HEK293 (cell line): ENCODE measurements around the gene HTR2C.

Source experiments
- CTCF ChIA-PET: fragments of 350-600 bp; formaldehyde crosslinking; extraction: SDS; loops from one replicate; lab custom pipeline; 2021; ENCODE audit warnings: antibody characterized with exemption; lab: Yijun Ruan, JAX
- POLR2A ChIA-PET: fragments of 300-600 bp; formaldehyde crosslinking; extraction: SDS; loops from one replicate; lab custom pipeline; 2020; ENCODE audit warnings: antibody characterized with exemption, inconsistent platforms; lab: Yijun Ruan, JAX
- H3K27ac ChIP-seq: fragments of 200-500 bp; sonication (Bioruptor generic); 2 replicates; pipeline ENCODE4 v1.5.1; 2014; ENCODE audit warnings: low read depth, low read length, control low read depth, inconsistent platforms; ENCODE audit errors: extremely low read depth
- H3K36me3 ChIP-seq, 2 experiments: fragments of 200-500 bp in 1 of 2; sonication (Bioruptor generic) in 1 of 2; 1 replicate in 1 of 2; 2 replicates in 1 of 2; pipeline ENCODE4 v1.5.1; 2014 to 2017; ENCODE audit warnings: inconsistent platforms in 2 of 2, low read length in 2 of 2; ENCODE audit not compliant: control insufficient read depth in 2 of 2, insufficient read depth in 1 of 2
- H3K4me1 ChIP-seq: fragments of 200-500 bp; sonication (Bioruptor generic); 2 replicates; pipeline ENCODE4 v1.5.1; 2014; ENCODE audit warnings: mild to moderate bottlenecking, low read length, inconsistent platforms; ENCODE audit not compliant: control insufficient read depth, insufficient read depth
- H3K4me3 ChIP-seq: 2 replicates; pipeline ENCODE4 v1.5.1; 2011; ENCODE audit warnings: low read depth, mild to moderate bottlenecking, control low read depth, low read length, moderate library complexity
- H3K9me3 ChIP-seq: fragments of 200-500 bp; sonication (Bioruptor generic); 2 replicates; pipeline ENCODE4 v1.5.1; 2014; ENCODE audit warnings: low read depth, low read length, inconsistent platforms; ENCODE audit not compliant: control insufficient read depth, insufficient read depth
- KLF16 ChIP-seq: fragments of 450-650 bp; formaldehyde crosslinking; IDR thresholded peaks from 2 replicates; pipeline ENCODE4 v1.5.1; 2017; ENCODE audit warnings: missing biosample characterization, missing genetic modification characterization
- MEIS1 ChIP-seq: sonication (generic); formaldehyde crosslinking; IDR thresholded peaks from 2 replicates; pipeline ENCODE4 v1.8.1; 2022; ENCODE audit warnings: missing genetic modification reagents, mild to moderate bottlenecking, borderline replicate concordance
- OSR2 ChIP-seq: fragments of 450-650 bp; formaldehyde crosslinking; IDR thresholded peaks from 2 replicates; pipeline ENCODE4 v1.5.1; 2016; ENCODE audit warnings: missing biosample characterization, missing genetic modification characterization
- REST ChIP-seq: fragments of 450-650 bp; formaldehyde crosslinking; IDR thresholded peaks from 2 replicates; pipeline ENCODE4 v1.5.1; 2016; ENCODE audit warnings: missing biosample characterization, missing genetic modification characterization
- SCRT1 ChIP-seq: fragments of 450-650 bp; formaldehyde crosslinking; IDR thresholded peaks from 2 replicates; pipeline ENCODE4 v1.5.1; 2016; ENCODE audit warnings: missing biosample characterization, missing genetic modification characterization, borderline replicate concordance
- SETDB1 ChIP-seq: IDR thresholded peaks from one replicate; pipeline ENCODE4 v1.6.1; 2017; ENCODE audit warnings: mild to moderate bottlenecking, low read length, moderate library complexity, mixed read lengths; ENCODE audit not compliant: insufficient read length
- ZBTB21 ChIP-seq: fragments of 450-650 bp; formaldehyde crosslinking; IDR thresholded peaks from 2 replicates; pipeline ENCODE4 v1.5.1; 2017; ENCODE audit warnings: missing biosample characterization, missing genetic modification characterization
- ZFP37 ChIP-seq: fragments of 450-650 bp; formaldehyde crosslinking; IDR thresholded peaks from 2 replicates; pipeline ENCODE4 v1.5.1; 2016; ENCODE audit warnings: missing biosample characterization, missing genetic modification characterization
- ZNF138 ChIP-seq: fragments of 450-650 bp; formaldehyde crosslinking; IDR thresholded peaks from 2 replicates; pipeline ENCODE4 v1.5.1; 2016; ENCODE audit warnings: missing biosample characterization, missing genetic modification characterization, borderline replicate concordance
- ZNF140 ChIP-seq: fragments of 450-650 bp; formaldehyde crosslinking; IDR thresholded peaks from 2 replicates; pipeline ENCODE4 v1.5.1; 2016; ENCODE audit warnings: missing biosample characterization, missing genetic modification characterization
- ZNF146 ChIP-seq: fragments of 450-650 bp; formaldehyde crosslinking; IDR thresholded peaks from 2 replicates; pipeline ENCODE4 v1.5.1; 2016; ENCODE audit warnings: missing biosample characterization, missing genetic modification characterization
- ZNF16 ChIP-seq: fragments of 450-650 bp; formaldehyde crosslinking; IDR thresholded peaks from 2 replicates; pipeline ENCODE4 v1.5.1; 2016; ENCODE audit warnings: low read depth, missing biosample characterization, missing genetic modification characterization
- ZNF2 ChIP-seq: fragments of 450-650 bp; formaldehyde crosslinking; IDR thresholded peaks from 2 replicates; pipeline ENCODE4 v1.5.1; 2016; ENCODE audit warnings: missing biosample characterization, missing genetic modification characterization
- ZNF223 ChIP-seq: fragments of 450-650 bp; formaldehyde crosslinking; IDR thresholded peaks from 2 replicates; pipeline ENCODE4 v1.5.1; 2016; ENCODE audit warnings: missing biosample characterization, missing genetic modification characterization
- ZNF280C ChIP-seq: fragments of 450-650 bp; formaldehyde crosslinking; IDR thresholded peaks from 2 replicates; pipeline ENCODE4 v1.5.1; 2016; ENCODE audit warnings: missing biosample characterization, missing genetic modification characterization
- ZNF311 ChIP-seq: fragments of 450-650 bp; formaldehyde crosslinking; IDR thresholded peaks from 2 replicates; pipeline ENCODE4 v1.5.1; 2017; ENCODE audit warnings: missing biosample characterization, missing genetic modification characterization, borderline replicate concordance
- ZNF362 ChIP-seq: fragments of 450-650 bp; formaldehyde crosslinking; IDR thresholded peaks from 2 replicates; pipeline ENCODE4 v1.5.1; 2016; ENCODE audit warnings: missing biosample characterization, missing genetic modification characterization
- ZNF404 ChIP-seq: fragments of 450-650 bp; formaldehyde crosslinking; IDR thresholded peaks from 2 replicates; pipeline ENCODE4 v1.5.1; 2017; ENCODE audit warnings: missing biosample characterization, missing genetic modification characterization
- ZNF433 ChIP-seq: fragments of 450-650 bp; formaldehyde crosslinking; IDR thresholded peaks from 2 replicates; pipeline ENCODE4 v1.5.1; 2016; ENCODE audit warnings: missing biosample characterization, missing genetic modification characterization, low read depth
- ZNF449 ChIP-seq: fragments of 450-650 bp; formaldehyde crosslinking; IDR thresholded peaks from 2 replicates; pipeline ENCODE4 v1.5.1; 2017; ENCODE audit warnings: missing biosample characterization, mild to moderate bottlenecking, missing genetic modification characterization, moderate library complexity
- ZNF473 ChIP-seq: fragments of 450-650 bp; formaldehyde crosslinking; IDR thresholded peaks from 2 replicates; pipeline ENCODE4 v1.5.1; 2017; ENCODE audit warnings: missing biosample characterization, missing genetic modification characterization
- ZNF510 ChIP-seq: fragments of 450-650 bp; formaldehyde crosslinking; IDR thresholded peaks from 2 replicates; pipeline ENCODE4 v1.5.1; 2018; ENCODE audit warnings: mild to moderate bottlenecking, missing genetic modification characterization, missing biosample characterization; ENCODE audit not compliant: insufficient replicate concordance
- ZNF521 ChIP-seq: fragments of 450-650 bp; formaldehyde crosslinking; IDR thresholded peaks from 2 replicates; pipeline ENCODE4 v1.5.1; 2017; ENCODE audit warnings: missing biosample characterization, mild to moderate bottlenecking, missing genetic modification characterization
- ZNF529 ChIP-seq: fragments of 450-650 bp; formaldehyde crosslinking; IDR thresholded peaks from 2 replicates; pipeline ENCODE4 v1.5.1; 2017; ENCODE audit warnings: missing genetic modification characterization, missing biosample characterization; ENCODE audit not compliant: insufficient replicate concordance
- ZNF600 ChIP-seq: fragments of 450-650 bp; formaldehyde crosslinking; IDR thresholded peaks from 2 replicates; pipeline ENCODE4 v1.5.1; 2016; ENCODE audit warnings: missing biosample characterization, missing genetic modification characterization
- ZNF76 ChIP-seq: fragments of 450-650 bp; formaldehyde crosslinking; IDR thresholded peaks from 2 replicates; pipeline ENCODE4; 2016; ENCODE audit warnings: low read depth, missing biosample characterization, missing genetic modification characterization, borderline replicate concordance
- ZSCAN30 ChIP-seq: fragments of 450-650 bp; IDR thresholded peaks from 2 replicates; pipeline ENCODE4 v1.5.1; 2018; ENCODE audit warnings: missing biosample characterization, mild to moderate bottlenecking, missing genetic modification characterization, moderate library complexity

Gene HTR2C

GRCh38 chrX:114580336-114580735 is 3.5 kb upstream of the HTR2C start (continued):
- TF ChIP-seq REST (no peak), SETDB1 (no peak), ZNF529 (no peak), ZNF600 (tag by site-specific recombination) (no peak), ZNF16 (no peak), ZNF223 (tag by site-specific recombination) (no peak), ZNF404 (no peak), KLF16 (no peak)

- no peaks in the 10 kb centered on the region for H3K4me1 ChIP-seq
- H3K36me3 ChIP-seq = no peaks in the 10 kb centered on the region
- no peaks in the 10 kb centered on the region; the same call in 1 of the 2 replicates for H3K9me3 ChIP-seq
- CTCF ChIA-PET = no interaction called here
- H3K27ac ChIP-seq = no peak overlapping the region
- H3K4me3 ChIP-seq = no peak overlapping the region
- POLR2A ChIA-PET = no interaction called here
- TF ChIP-seq ZNF433 (tag by site-specific recombination) (no peak), ZNF473 (tag by site-specific recombination) (no peak), ZNF362 (no peak), ZNF146 (tag by site-specific recombination) (no peak), OSR2 (no peak), ZNF138 (no peak), ZNF521 (no peak), ZNF76 (tag by site-specific recombination) (no peak), SCRT1 (tag by site-specific recombination) (no peak), MEIS1 (CRISPR knock-in tag) (no peak), ZNF2 (tag by site-specific recombination) (no peak), ZNF140 (tag by site-specific recombination) (no peak), ZNF449 (tag by site-specific recombination) (no peak), ZFP37 (tag by site-specific recombination) (no peak), ZSCAN30 (tag by site-specific recombination) (no peak), ZNF510 (tag by site-specific recombination) (no peak), ZNF311 (no peak), ZBTB21 (tag by site-specific recombination) (no peak), ZNF280C (tag by site-specific recombination) (no peak)
Observed at GRCh38 chrX:114581528-114582263, 2.2 kb upstream of the HTR2C start.
